Astrocyte (in vitro differentiated cells and primary cell): ENCODE data around the gene HOXB1.

Experiments used
- CTCF ChIP-seq: IDR thresholded peaks from 2 replicates; pipeline ENCODE4 v1.5.1; 2011; ENCODE audit warnings: low read depth, mild to moderate bottlenecking, inconsistent platforms, low read length, moderate library complexity; ENCODE audit not compliant: insufficient read depth
- EZH2 ChIP-seq: IDR thresholded peaks from 2 replicates; pipeline ENCODE4 v1.6.1; 2012; ENCODE audit warnings: mild to moderate bottlenecking, low read length, inconsistent platforms; ENCODE audit not compliant: insufficient read depth

GRCh38 chr17:48491527-48492273 lies 39.1 kb downstream of the HOXB1 start:
- no peak for TF ChIP-seq CTCF
- TF ChIP-seq EZH2 = no peak
